A549 (cell line): ENCODE data around the gene PPM1L. TPM values are rescaled to one million over a fixed set of nuclear protein-coding genes. Genes with fewer than 3 reads are reported as not detected.

Experiments
- ATAC-seq, 2 experiments: fragments of 200-7000 bp in 1 of 2; fragments of >200 bp in 1 of 2; cut with Nextera tagmentation in 1 of 2; cut with Tn5 transposase in 1 of 2; 3 replicates each; pipeline versions ENCODE4 v1.8.0 to v1.9.1; 2018 to 2020; ENCODE audit warnings: mild to moderate bottlenecking in 1 of 2, moderate library complexity in 1 of 2
- CTCF ChIA-PET: fragments of 300-600 bp; sonication (Branson Sonifier 250); formaldehyde crosslinking; extraction: SDS; loops from one replicate; lab custom pipeline; 2021; ENCODE audit warnings: antibody characterized with exemption, inconsistent platforms; lab: Yijun Ruan, JAX
- POLR2A ChIA-PET: fragments of 350-600 bp; formaldehyde crosslinking; extraction: SDS; loops from one replicate; lab custom pipeline; 2021; ENCODE audit warnings: antibody characterized with exemption, inconsistent platforms; lab: Yijun Ruan, JAX
- DNase-seq, 2 experiments: peaks; one replicate each; pipeline versions ENCODE4 v3.0.0 to v3.0.0-alpha.2; 2011 to 2016; ENCODE audit warnings: low read depth in 1 of 2, low spot score in 1 of 2
- FAIRE-seq: peaks from 2 replicates; lab custom pipeline; 2011; peaks lifted over from hg19 to GRCh38; lab: Jason Lieb, UNC
- H3K27ac ChIP-seq, 2 experiments: fragments of >200 bp; sonication (Bioruptor Twin); formaldehyde crosslinking; 3 replicates each; pipeline ENCODE4 v1.5.1; 2016 to 2017
- H3K4me1 ChIP-seq: fragments of >200 bp; sonication (Bioruptor Twin); formaldehyde crosslinking; 3 replicates; pipeline ENCODE4 v1.6.1; 2016
- H3K4me2 ChIP-seq: fragments of >200 bp; sonication (Bioruptor Twin); formaldehyde crosslinking; 3 replicates; pipeline ENCODE4 v1.6.1; 2016
- H3K4me3 ChIP-seq: fragments of >200 bp; sonication (Bioruptor Twin); formaldehyde crosslinking; 3 replicates; pipeline ENCODE4 v1.5.1; 2016
- H3K9me3 ChIP-seq: fragments of >200 bp; sonication (Bioruptor Twin); formaldehyde crosslinking; 3 replicates; pipeline ENCODE4 v1.6.1; 2016
- CBX2 ChIP-seq: fragments of 200-600 bp; sonication (generic); IDR thresholded peaks from 2 replicates; pipeline ENCODE4 v1.6.1; 2016; ENCODE audit warnings: low read depth, mild to moderate bottlenecking, borderline replicate concordance
- CBX8 ChIP-seq: fragments of 200-600 bp; sonication (generic); IDR thresholded peaks from 2 replicates; pipeline ENCODE4 v1.6.1; 2016
- CHD2 ChIP-seq: fragments of 150-350 bp; IDR thresholded peaks from 2 replicates; pipeline ENCODE4 v1.6.1; 2014; ENCODE audit warnings: low read length; ENCODE audit not compliant: partially characterized antibody
- EP300 ChIP-seq, 2 experiments: fragments of >200 bp; sonication (Bioruptor Twin); formaldehyde crosslinking; IDR thresholded peaks; 2 replicates in 1 of 2; 3 replicates in 1 of 2; pipeline ENCODE4 v1.6.1; 2016 to 2017
- ESRRA ChIP-seq: fragments of 150-350 bp; IDR thresholded peaks from 2 replicates; pipeline ENCODE4 v1.6.1; 2014; ENCODE audit warnings: mild to moderate bottlenecking, low read length, borderline replicate concordance
- FOSB ChIP-seq: fragments of 250-450 bp; sonication (Bioruptor Pico); IDR thresholded peaks from 2 replicates; pipeline ENCODE4 v1.5.0; 2020; ENCODE audit warnings: mild to moderate bottlenecking, moderate library complexity
- GATA3 ChIP-seq: IDR thresholded peaks from 2 replicates; pipeline ENCODE4 v1.6.1; 2012; ENCODE audit warnings: borderline replicate concordance
- HEYL ChIP-seq: fragments of 250-450 bp; sonication (Bioruptor Pico); IDR thresholded peaks from 2 replicates; pipeline ENCODE4 v1.8.0; 2021; ENCODE audit warnings: mild to moderate bottlenecking, moderate library complexity
- HOXB13 ChIP-seq: fragments of 250-450 bp; sonication (Bioruptor Pico); IDR thresholded peaks from 2 replicates; pipeline ENCODE4 v1.5.0; 2020; ENCODE audit warnings: low read depth, mild to moderate bottlenecking, moderate library complexity
- HOXB5 ChIP-seq: fragments of 250-450 bp; sonication (Bioruptor Pico); IDR thresholded peaks from 2 replicates; pipeline ENCODE4 v1.5.0; 2020; ENCODE audit warnings: mild to moderate bottlenecking, moderate library complexity
- JUN ChIP-seq, 2 experiments: fragments of >200 bp; sonication (Bioruptor Twin); formaldehyde crosslinking; IDR thresholded peaks; 2 replicates in 1 of 2; 3 replicates in 1 of 2; pipeline ENCODE4 v1.6.1; 2016 to 2017
- JUNB ChIP-seq: fragments of >200 bp; sonication (Bioruptor Twin); formaldehyde crosslinking; IDR thresholded peaks from 2 replicates; pipeline ENCODE4 v1.6.1; 2016
- KDM1A ChIP-seq: fragments of 200-600 bp; sonication (generic); IDR thresholded peaks from 2 replicates; pipeline ENCODE4 v1.6.1; 2016; ENCODE audit warnings: low read depth, mild to moderate bottlenecking
- MAFK ChIP-seq: fragments of 450-650 bp; IDR thresholded peaks from 2 replicates; pipeline ENCODE4 v1.6.1; 2014; ENCODE audit not compliant: partially characterized antibody
- MAX ChIP-seq: IDR thresholded peaks from 2 replicates; pipeline ENCODE4 v1.6.1; 2012
- MAZ ChIP-seq: fragments of 150-350 bp; IDR thresholded peaks from 2 replicates; pipeline ENCODE4 v1.6.1; 2014; ENCODE audit warnings: antibody characterized with exemption, low read depth, low read length, borderline replicate concordance
- NFE2L2 ChIP-seq: fragments of 150-350 bp; conservative IDR thresholded peaks from 2 replicates; pipeline ENCODE4 v1.6.1; 2014; ENCODE audit warnings: low read length
- REST ChIP-seq: fragments of 200-600 bp; sonication (generic); IDR thresholded peaks from 2 replicates; pipeline ENCODE4 v1.6.1; 2016; ENCODE audit warnings: antibody characterized with exemption, mild to moderate bottlenecking, moderate library complexity
- ZFP36 ChIP-seq: fragments of 450-650 bp; IDR thresholded peaks from 2 replicates; pipeline ENCODE4 v1.6.1; 2014; ENCODE audit warnings: borderline replicate concordance; ENCODE audit not compliant: partially characterized antibody
- WGBS: methylation state at CpG from one replicate; pipeline ENCODE4 v1.1.6; 2017; ENCODE audit errors: missing lambda C conversion rate; 5-methylcytosine and 5-hydroxymethylcytosine counted together
- polyA plus RNA-seq, 4 experiments: library from polyadenylated mRNA; depleted of rRNA in 3 of 4; stranded (reverse); fragments of >200 nt; fragmentation: RNase III in 1 of 4; extraction: RNeasy Plus Mini Kit Qiagen cat#74134 plus additional on column Dnase treatment in 1 of 4; gene quantifications; 2 replicates in 3 of 4; 3 replicates in 1 of 4; pipeline ENCODE4 v1.2.3, GENCODE V29; 2011 to 2017
- TF ChIP-seq, protein P1 (sequence below): fragments of 250-450 bp; sonication (Bioruptor Pico); IDR thresholded peaks from 2 replicates; pipeline ENCODE4 v1.5.0; 2020; ENCODE audit warnings: low read depth, mild to moderate bottlenecking, moderate library complexity
- TF ChIP-seq, protein P2 (sequence below): IDR thresholded peaks from 2 replicates; pipeline ENCODE4 v1.6.1; 2012; ENCODE audit warnings: low read depth, borderline replicate concordance

The PPM1L gene
- polyA plus RNA-seq, 2 of the 4 experiments (the other 2 are of a cell fraction), result 0.27 to 0.45 TPM

DNA sequence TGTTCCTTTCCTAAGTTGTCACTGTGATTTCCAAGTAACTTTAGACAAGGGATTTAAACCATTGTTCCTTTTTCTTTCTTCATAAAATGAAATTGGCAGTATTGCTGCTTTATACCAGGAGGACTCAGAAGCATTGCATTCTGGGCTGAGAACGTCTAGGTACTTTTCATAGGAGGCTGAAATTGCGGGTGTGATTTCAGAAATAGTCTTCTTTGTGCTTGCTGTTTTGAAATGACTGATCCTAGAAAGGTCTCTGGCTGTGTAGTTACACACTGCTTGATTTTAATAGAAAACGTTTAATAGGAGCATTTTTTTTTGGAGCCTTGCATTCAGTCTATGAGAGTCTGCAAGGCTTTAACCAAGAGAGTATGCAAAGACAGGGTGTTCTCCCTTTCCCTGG lies 56.3 kb downstream of the PPM1L start:
- Histone ChIP-seq H3K9me3 (no peaks in the 10 kb centered on the region), H3K4me3 (no peak overlapping the region), H3K4me1 (no peaks in the 10 kb centered on the region), H3K4me2 (no peak overlapping the region), H3K27ac (no peak overlapping the region)
- POLR2A ChIA-PET, result no interaction called here
- WGBS, result 40% methylated on average over 3 of the region's 3 CpGs
- CTCF ChIA-PET, result interaction anchor here (1.0 to 1.2 kb wide), 2 partner anchors 12 to 21 kb away, joined by 3 read pairs; no protein-coding TSS in a partner anchor
- TF ChIP-seq HOXB13 (CRISPR knock-in tag) (no peak), JUNB (no peak), MAZ (no peak), MAX (no peak)
- no peak for FAIRE-seq
- no peak for DNase-seq
- ATAC-seq, result no peak

DNA sequence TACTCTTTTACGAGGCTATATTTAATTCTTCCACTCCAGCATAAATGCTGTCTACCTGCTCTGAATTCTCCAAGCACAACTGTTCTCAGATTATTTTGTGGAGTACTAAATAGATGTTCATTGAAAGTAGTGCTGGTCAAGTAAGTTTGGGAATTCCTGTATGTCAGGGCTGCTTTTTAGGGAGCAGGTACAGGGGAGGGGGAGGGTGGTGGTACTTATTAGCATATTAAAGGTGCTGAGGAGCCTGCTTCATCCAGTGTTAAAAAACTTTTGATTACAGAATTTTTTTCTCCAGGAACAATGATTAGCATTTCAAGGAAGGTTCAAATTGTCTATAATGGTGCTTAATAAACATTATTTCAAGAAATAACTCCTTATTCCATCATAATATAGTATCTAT lies 59.2 kb downstream of the PPM1L start:
- TF ChIP-seq NFE2L2 (no peak), HOXB5 (CRISPR knock-in tag) (no peak), REST (no peak)
- TF ChIP-seq, protein P1, sequence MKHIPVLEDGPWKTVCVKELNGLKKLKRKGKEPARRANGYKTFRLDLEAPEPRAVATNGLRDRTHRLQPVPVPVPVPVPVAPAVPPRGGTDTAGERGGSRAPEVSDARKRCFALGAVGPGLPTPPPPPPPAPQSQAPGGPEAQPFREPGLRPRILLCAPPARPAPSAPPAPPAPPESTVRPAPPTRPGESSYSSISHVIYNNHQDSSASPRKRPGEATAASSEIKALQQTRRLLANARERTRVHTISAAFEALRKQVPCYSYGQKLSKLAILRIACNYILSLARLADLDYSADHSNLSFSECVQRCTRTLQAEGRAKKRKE (CRISPR knock-in tag), result no peak
- Histone ChIP-seq H3K9me3 (no peaks in the 10 kb centered on the region), H3K4me3 (no peak overlapping the region), H3K27ac (no peak overlapping the region), H3K4me2 (no peak overlapping the region), H3K4me1 (no peaks in the 10 kb centered on the region)
- POLR2A ChIA-PET, result no interaction called here
- ATAC-seq (no peak), FAIRE-seq (no peak), DNase-seq (no peak)
- WGBS, result 35% methylated on average over 1 of the region's 1 CpG
- CTCF ChIA-PET, result no interaction called here

DNA sequence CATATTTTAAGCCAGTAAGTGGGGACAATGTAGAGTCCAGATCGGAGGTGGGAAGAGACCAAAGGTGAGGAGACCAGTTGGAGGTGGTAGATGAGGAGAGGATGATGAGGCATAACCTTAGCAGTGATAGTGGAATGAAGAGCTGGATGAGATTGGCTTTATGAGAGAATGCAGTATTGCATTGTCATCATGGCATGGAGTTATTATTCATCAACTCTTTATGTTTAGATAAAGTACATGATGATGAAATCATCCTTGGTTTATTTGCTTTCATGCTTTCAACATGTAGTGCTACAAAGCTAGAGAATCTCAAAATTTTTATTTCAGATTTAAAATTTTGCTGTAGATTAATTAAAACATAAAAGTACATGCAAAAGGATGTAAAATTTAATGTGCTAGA lies 64.0 kb downstream of the PPM1L start:
- DNase-seq, result no peak
- no peak for ATAC-seq
- POLR2A ChIA-PET, result no interaction called here
- 6% methylated on average over 1 of the region's 1 CpG for WGBS
- Histone ChIP-seq H3K27ac (no peak overlapping the region), H3K4me3 (no peak overlapping the region), H3K4me1 (no peaks in the 10 kb centered on the region), H3K9me3 (no peaks in the 10 kb centered on the region), H3K4me2 (no peak overlapping the region)
- TF ChIP-seq FOSB (CRISPR knock-in tag) (no peak), CBX8 (no peak), EP300 (IDR thresholded peaks at IDR 0.05) (no peak), ESRRA (no peak), ZFP36 (no peak), KDM1A (no peak), CHD2 (no peak), HEYL (CRISPR knock-in tag) (no peak), MAZ (no peak), MAFK (no peak), GATA3 (no peak), JUN (IDR thresholded peaks at IDR 0.05) (no peak), HOXB13 (CRISPR knock-in tag) (no peak), JUNB (no peak), CBX2 (no peak)
- TF ChIP-seq, protein P2, sequence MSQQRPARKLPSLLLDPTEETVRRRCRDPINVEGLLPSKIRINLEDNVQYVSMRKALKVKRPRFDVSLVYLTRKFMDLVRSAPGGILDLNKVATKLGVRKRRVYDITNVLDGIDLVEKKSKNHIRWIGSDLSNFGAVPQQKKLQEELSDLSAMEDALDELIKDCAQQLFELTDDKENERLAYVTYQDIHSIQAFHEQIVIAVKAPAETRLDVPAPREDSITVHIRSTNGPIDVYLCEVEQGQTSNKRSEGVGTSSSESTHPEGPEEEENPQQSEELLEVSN, result no peak
- FAIRE-seq, result no peak
- CTCF ChIA-PET, result no interaction called here
